Skeletal muscle satellite cell (primary cell): Measurements from ENCODE around the gene OR9Q1. TPM values are rescaled to one million over a fixed set of nuclear protein-coding genes. Genes with fewer than 3 reads are reported as not detected.
"Not testable (repeated sequence)": the region's sequence is repeated elsewhere in the genome, so short reads cannot be mapped to it uniquely, and the experiment has no call there.

ENCODE experiments used
- H3K27me3 ChIP-seq: 2 replicates; pipeline ENCODE4 v1.7.0; 2013; ENCODE audit warnings: low read length; ENCODE audit not compliant: control insufficient read depth, insufficient read depth
- H3K36me3 ChIP-seq: 2 replicates; pipeline ENCODE4 v1.7.0; 2013; ENCODE audit warnings: mild to moderate bottlenecking, control low read depth, low read length; ENCODE audit not compliant: insufficient read depth
- H3K4me1 ChIP-seq: 2 replicates; pipeline ENCODE4 v1.7.0; 2013; ENCODE audit warnings: low read length; ENCODE audit not compliant: control insufficient read depth, insufficient read depth
- H3K4me2 ChIP-seq: 2 replicates; pipeline ENCODE4 v1.7.0; 2013; ENCODE audit warnings: mild to moderate bottlenecking, low read length
- H3K4me3 ChIP-seq: 2 replicates; pipeline ENCODE4 v1.7.0; 2013; ENCODE audit warnings: low read length
- H3K9ac ChIP-seq: 2 replicates; pipeline ENCODE4 v1.7.0; 2013; ENCODE audit warnings: mild to moderate bottlenecking, low read depth, low read length, moderate library complexity
- H3K9me3 ChIP-seq: replicated peaks from 2 replicates; pipeline ENCODE4 v1.7.0; 2013; ENCODE audit warnings: mild to moderate bottlenecking, control low read depth, low read length
- small RNA-seq: library from RNA; depleted of rRNA; stranded (forward); fragments of <200 nt; gene quantifications from one replicate; pipeline ENCODE3, GENCODE V24; 2012

Gene OR9Q1

GRCh38 chr11:58195939-58196338 is 172.3 kb downstream of the OR9Q1 start:
- Histone ChIP-seq H3K36me3 (no peaks in the 10 kb centered on the region), H3K4me1 (no peaks in the 10 kb centered on the region), H3K4me3 (no peak overlapping the region), H3K27me3 (no peaks in the 10 kb centered on the region), H3K9me3 (no peaks in the 10 kb centered on the region), H3K4me2 (no peak overlapping the region), H3K9ac (no peak overlapping the region)

- no peak overlapping the region for H3K4me3 ChIP-seq
- H3K36me3 ChIP-seq, result no peaks in the 10 kb centered on the region
- no peak overlapping the region for H3K4me2 ChIP-seq
- H3K27me3 ChIP-seq, result no peaks in the 10 kb centered on the region
- H3K9me3 ChIP-seq, result no peaks in the 10 kb centered on the region
- H3K9ac ChIP-seq, result no peak overlapping the region
- no peaks in the 10 kb centered on the region for H3K4me1 ChIP-seq
These were observed 175.6 kb downstream of the OR9Q1 start for GRCh38 chr11:58199271-58199670.

DNA sequence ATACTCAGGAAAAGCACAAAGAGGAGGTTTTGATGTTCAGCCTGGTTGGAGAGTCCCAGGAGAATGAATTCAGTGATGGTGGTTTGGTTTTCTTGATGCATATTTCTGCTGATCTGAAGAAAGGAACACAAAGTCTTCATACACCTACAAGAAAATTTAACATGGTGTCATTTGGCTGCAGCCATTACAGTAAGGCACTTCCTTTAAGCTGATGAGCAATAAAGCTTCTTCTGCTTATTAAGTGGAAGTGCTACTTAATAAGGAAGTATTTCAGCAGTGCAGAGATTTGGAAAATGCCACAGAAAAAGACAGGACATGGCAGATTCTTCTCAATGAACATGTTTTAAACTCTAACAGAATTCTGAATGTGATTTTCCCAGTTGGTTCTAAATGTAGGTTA is 180.4 kb downstream of the OR9Q1 start, which contains the start of gene OR1S2:
TSS of gene OR1S2 (minus strand) at position 101 of the 400 bp plus-strand sequence. CDS start at position 101, 0 bp downstream.
- H3K27me3 ChIP-seq, result no peaks in the 10 kb centered on the region
- H3K4me2 ChIP-seq, result no peak within 1 kb of the TSS
- no peaks in the 10 kb centered on the region for H3K36me3 ChIP-seq
- H3K9me3 ChIP-seq, result no peaks in the 10 kb centered on the region
- no peak within 1 kb of the TSS for H3K9ac ChIP-seq
- H3K4me1 ChIP-seq, result no peaks in the 10 kb centered on the region
- no peak within 1 kb of the TSS for H3K4me3 ChIP-seq

GRCh38 chr11:58212420-58212819 is 188.7 kb downstream of the OR9Q1 start, which contains the start of gene OR1S1:
Gene OR1S1 (plus strand): TSS chr11:58212720.
- H3K4me1 ChIP-seq, H3K27me3 ChIP-seq, H3K4me2 ChIP-seq, H3K4me3 ChIP-seq, H3K9ac ChIP-seq, H3K9me3 ChIP-seq, H3K36me3 ChIP-seq: not testable (repeated sequence)

- Histone ChIP-seq H3K4me2 (no peak overlapping the region), H3K27me3 (no peaks in the 10 kb centered on the region), H3K36me3 (no peaks in the 10 kb centered on the region), H3K9ac (no peak overlapping the region), H3K4me3 (no peak overlapping the region), H3K4me1 (no peaks in the 10 kb centered on the region), H3K9me3 (no peaks in the 10 kb centered on the region)
These were observed 192.8 kb downstream of the OR9Q1 start for GRCh38 chr11:58216476-58216875.

- no peak overlapping the region for H3K4me3 ChIP-seq
- no peak overlapping the region for H3K4me2 ChIP-seq
- H3K36me3 ChIP-seq, result no peaks in the 10 kb centered on the region
- no peaks in the 10 kb centered on the region for H3K9me3 ChIP-seq
- no peaks in the 10 kb centered on the region for H3K27me3 ChIP-seq
- no peak overlapping the region for H3K9ac ChIP-seq
- no peaks in the 10 kb centered on the region for H3K4me1 ChIP-seq
These were observed 199.0 kb downstream of the OR9Q1 start for GRCh38 chr11:58222721-58223120.

DNA sequence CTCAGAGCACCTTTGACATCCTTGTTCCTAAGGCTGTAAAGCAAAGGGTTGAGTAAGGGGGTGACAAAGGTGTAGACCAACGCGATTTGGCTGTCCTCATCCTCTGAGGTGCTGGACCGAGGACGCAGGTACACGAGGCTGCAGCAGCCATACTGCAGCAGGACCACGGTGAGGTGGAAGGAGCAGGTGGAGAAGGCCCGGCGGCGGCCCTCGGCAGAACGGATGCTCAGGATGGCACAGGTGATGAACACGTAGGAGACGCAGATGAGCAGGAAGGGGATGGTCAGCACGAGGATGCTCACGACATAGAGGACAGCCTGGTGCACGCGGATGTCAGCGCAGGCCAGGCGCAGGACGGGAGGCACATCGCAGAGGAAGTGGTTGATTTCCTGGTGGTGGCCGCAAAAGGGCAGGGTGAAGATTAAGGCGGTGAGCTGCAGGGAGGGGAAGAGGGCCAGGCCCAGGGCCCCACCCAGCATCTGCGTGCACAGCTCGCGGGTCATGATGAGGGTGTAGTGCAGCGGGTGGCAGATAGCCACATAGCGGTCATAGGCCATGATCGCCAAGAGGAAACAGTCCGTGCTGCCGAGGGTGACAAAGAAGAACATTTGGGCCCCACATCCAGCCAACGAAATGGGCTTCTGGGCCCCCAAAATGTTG is 204.4 kb downstream of the OR9Q1 start:
- H3K27me3 ChIP-seq, result no peaks in the 10 kb centered on the region
- no peak overlapping the region for H3K9ac ChIP-seq
- no peaks in the 10 kb centered on the region for H3K9me3 ChIP-seq
- H3K4me2 ChIP-seq, result no peak overlapping the region
- H3K4me3 ChIP-seq, result no peak overlapping the region
- no peaks in the 10 kb centered on the region for H3K36me3 ChIP-seq
- no peaks in the 10 kb centered on the region for H3K4me1 ChIP-seq

Small RNAs within 50 kb of the gene (small RNA-seq; reads per million reads assigned to genes)
- not detected for gene RNU6-899P
